Endothelial cell of umbilical vein (primary cell): ENCODE data around the gene CYP46A1. TPM values are rescaled to one million over a fixed set of nuclear protein-coding genes. Genes with fewer than 3 reads are reported as not detected.

Source experiments
- BruUV-seq: library from RNA; stranded (reverse); fragments of 400-500 nt; replicated peaks from 2 replicates; lab custom pipeline; 2021; lab: Mats Ljungman, UMichigan
- CTCF ChIA-PET: fragments of 300-600, 350-600 bp; sonication (Branson Sonifier 250); formaldehyde crosslinking; loops from one replicate; lab custom pipeline; 2021; ENCODE audit warnings: antibody characterized with exemption, inconsistent platforms; lab: Charles Lee
- POLR2A ChIA-PET: fragments of 300-600, 350-600 bp; sonication (Branson Sonifier 250); formaldehyde crosslinking; loops from one replicate; lab custom pipeline; 2021; ENCODE audit warnings: antibody characterized with exemption, inconsistent platforms; lab: Charles Lee
- DNase-seq: peaks from one replicate; pipeline ENCODE4 v3.0.0-alpha.2; 2011; ENCODE audit warnings: low read depth, low spot score
- FAIRE-seq: peaks from 2 replicates; lab custom pipeline; 2011; peaks lifted over from hg19 to GRCh38; lab: Jason Lieb, UNC
- H2AFZ ChIP-seq: 2 replicates; pipeline ENCODE4 v1.6.0; 2012; ENCODE audit warnings: low read depth, low read length, control low read depth, inconsistent platforms
- H3K27ac ChIP-seq: 2 replicates; pipeline ENCODE4 v1.5.1; 2011; ENCODE audit warnings: low read depth, mild to moderate bottlenecking, control low read depth, low read length, moderate library complexity; ENCODE audit not compliant: insufficient read depth
- H3K27me3 ChIP-seq, 2 experiments: 2 replicates each; pipeline versions ENCODE4 v1.6.0 to v1.6.1; 2011; ENCODE audit warnings: low read length in 2 of 2, mixed read lengths in 1 of 2; ENCODE audit not compliant: control insufficient read depth in 2 of 2, insufficient read depth in 2 of 2
- H3K36me3 ChIP-seq, 2 experiments: 2 replicates in 1 of 2; 3 replicates in 1 of 2; pipeline ENCODE4 v1.5.1; 2011; ENCODE audit warnings: low read length in 2 of 2, mild to moderate bottlenecking in 1 of 2, moderate library complexity in 1 of 2; ENCODE audit not compliant: control insufficient read depth in 2 of 2, insufficient read depth in 2 of 2; ENCODE audit errors: extremely low read depth in 1 of 2
- H3K4me1 ChIP-seq: 3 replicates; pipeline ENCODE4 v1.5.1; 2011; ENCODE audit warnings: mild to moderate bottlenecking, low read length; ENCODE audit not compliant: control insufficient read depth, insufficient read depth; ENCODE audit errors: extremely low read depth
- H3K4me2 ChIP-seq: 2 replicates; pipeline ENCODE4 v1.6.1; 2011; ENCODE audit warnings: low read length, control low read depth, mixed read lengths; ENCODE audit not compliant: insufficient read depth
- H3K4me3 ChIP-seq, 3 experiments: fragments of 200-600 bp in 1 of 3; sonication (generic), shearing (Covaris generic) in 1 of 3; replicated peaks in 1 of 3; 2 replicates each; pipeline ENCODE4 v1.5.1; 2011 to 2016; ENCODE audit warnings: control low read depth in 3 of 3, low read length in 3 of 3, mild to moderate bottlenecking in 2 of 3, inconsistent platforms in 1 of 3, low read depth in 1 of 3, moderate library complexity in 1 of 3; ENCODE audit not compliant: insufficient read depth in 1 of 3
- H3K79me2 ChIP-seq: 2 replicates; pipeline ENCODE4 v1.6.0; 2012; ENCODE audit warnings: low read length, inconsistent platforms; ENCODE audit not compliant: control insufficient read depth, insufficient read depth
- H3K9ac ChIP-seq: replicated peaks from 2 replicates; pipeline ENCODE3; 2011; ENCODE audit warnings: low read length, control low read depth; ENCODE audit not compliant: insufficient read depth; ENCODE audit errors: extremely low read depth
- H3K9me1 ChIP-seq: replicated peaks from 3 replicates; pipeline ENCODE4 v1.6.0; 2011; ENCODE audit warnings: mild to moderate bottlenecking, low read length; ENCODE audit not compliant: control insufficient read depth, insufficient read depth; ENCODE audit errors: extremely low read depth
- H3K9me3 ChIP-seq: replicated peaks from 2 replicates; pipeline ENCODE4 v1.5.1; 2012; ENCODE audit warnings: low read length, inconsistent platforms; ENCODE audit not compliant: control insufficient read depth, insufficient read depth
- H4K20me1 ChIP-seq: replicated peaks from 2 replicates; pipeline ENCODE3; 2011; ENCODE audit warnings: mild to moderate bottlenecking, low read length; ENCODE audit not compliant: control insufficient read depth, insufficient read depth; ENCODE audit errors: extremely low read depth
- EZH2 ChIP-seq: IDR thresholded peaks from 2 replicates; pipeline ENCODE4 v1.6.1; 2012; ENCODE audit warnings: borderline replicate concordance, low read depth, mild to moderate bottlenecking, moderate library complexity, low read length, inconsistent platforms; ENCODE audit not compliant: severe bottlenecking
- FOS ChIP-seq: IDR thresholded peaks from 2 replicates; pipeline ENCODE4 v1.6.1; 2011; ENCODE audit warnings: mild to moderate bottlenecking, low read length, moderate library complexity, borderline replicate concordance; ENCODE audit not compliant: insufficient read depth
- GATA2 ChIP-seq: IDR thresholded peaks from 2 replicates; pipeline ENCODE4 v1.7.0; 2011; ENCODE audit warnings: low read depth, mild to moderate bottlenecking, moderate library complexity, mixed read lengths, low read length; ENCODE audit not compliant: insufficient read length, insufficient read depth
- JUN ChIP-seq: IDR thresholded peaks from 2 replicates; pipeline ENCODE4 v1.6.1; 2011; ENCODE audit warnings: borderline replicate concordance, low read depth; ENCODE audit not compliant: insufficient read length, insufficient read depth
- MYC ChIP-seq: IDR thresholded peaks from one replicate; pipeline ENCODE4 v1.6.1; 2011; ENCODE audit warnings: mild to moderate bottlenecking, low read depth, low read length
- POLR2A ChIP-seq: IDR thresholded peaks from 2 replicates; pipeline ENCODE4 v1.6.1; 2012; ENCODE audit warnings: low read depth, mild to moderate bottlenecking, control low read depth, low read length
- POLR2AphosphoS5 ChIP-seq: IDR thresholded peaks from 2 replicates; pipeline ENCODE4 v1.6.1; 2012; ENCODE audit warnings: low read depth, mild to moderate bottlenecking, control low read depth, low read length, moderate library complexity; ENCODE audit not compliant: insufficient read depth
- dilution Hi-C: fragments of 300-500 bp; cut with MboI; formaldehyde crosslinking; loops from one replicate; pipeline ENCODE4 v1.15.0; 2019; ENCODE audit warnings: low sequenced_read_pairs; ENCODE audit not compliant: extremely low pct_ligation_motif_present
- intact Hi-C: fragments of 100-400 bp; cut with micrococcal nuclease; formaldehyde crosslinking; loops from one replicate; pipeline ENCODE4 v1.10.0; 2022
- polyA plus RNA-seq, 4 experiments: library from polyadenylated mRNA; depleted of rRNA in 3 of 4; stranded (reverse) in 3 of 4; unstranded in 1 of 4; fragments of >200 nt; gene quantifications; 2 replicates each; pipeline versions ENCODE4 v1.2.1 to v1.2.3, GENCODE V29; 2011 to 2012; ENCODE audit warnings: missing spikeins in 1 of 4
- total RNA-seq: library from RNA; stranded (reverse); gene quantifications from 2 replicates; pipeline ENCODE4 v1.2.3, GENCODE V29; 2021
- TF ChIP-seq, protein P1 (sequence below): IDR thresholded peaks from 2 replicates; pipeline ENCODE4 v1.6.1; 2011; ENCODE audit not compliant: insufficient read depth, insufficient read length
- TF ChIP-seq, protein P2 (sequence below), 2 donors: IDR thresholded peaks; 1 replicate in 1 of 2; 2 replicates in 1 of 2; pipeline ENCODE4 v1.5.1; 2011; ENCODE audit warnings: low read length in 2 of 2, mild to moderate bottlenecking in 2 of 2, moderate library complexity in 2 of 2, control low read depth in 1 of 2, inconsistent platforms in 1 of 2, low read depth in 1 of 2; ENCODE audit not compliant: insufficient read depth in 1 of 2; ENCODE audit errors: extremely low read depth in 1 of 2

Gene CYP46A1
- total and polyA plus RNA-seq, 2 donors (not counting 3 experiments of a cell fraction or from before 2014, with no cell fraction given), result 0.03 to 0.24 TPM

DNA sequence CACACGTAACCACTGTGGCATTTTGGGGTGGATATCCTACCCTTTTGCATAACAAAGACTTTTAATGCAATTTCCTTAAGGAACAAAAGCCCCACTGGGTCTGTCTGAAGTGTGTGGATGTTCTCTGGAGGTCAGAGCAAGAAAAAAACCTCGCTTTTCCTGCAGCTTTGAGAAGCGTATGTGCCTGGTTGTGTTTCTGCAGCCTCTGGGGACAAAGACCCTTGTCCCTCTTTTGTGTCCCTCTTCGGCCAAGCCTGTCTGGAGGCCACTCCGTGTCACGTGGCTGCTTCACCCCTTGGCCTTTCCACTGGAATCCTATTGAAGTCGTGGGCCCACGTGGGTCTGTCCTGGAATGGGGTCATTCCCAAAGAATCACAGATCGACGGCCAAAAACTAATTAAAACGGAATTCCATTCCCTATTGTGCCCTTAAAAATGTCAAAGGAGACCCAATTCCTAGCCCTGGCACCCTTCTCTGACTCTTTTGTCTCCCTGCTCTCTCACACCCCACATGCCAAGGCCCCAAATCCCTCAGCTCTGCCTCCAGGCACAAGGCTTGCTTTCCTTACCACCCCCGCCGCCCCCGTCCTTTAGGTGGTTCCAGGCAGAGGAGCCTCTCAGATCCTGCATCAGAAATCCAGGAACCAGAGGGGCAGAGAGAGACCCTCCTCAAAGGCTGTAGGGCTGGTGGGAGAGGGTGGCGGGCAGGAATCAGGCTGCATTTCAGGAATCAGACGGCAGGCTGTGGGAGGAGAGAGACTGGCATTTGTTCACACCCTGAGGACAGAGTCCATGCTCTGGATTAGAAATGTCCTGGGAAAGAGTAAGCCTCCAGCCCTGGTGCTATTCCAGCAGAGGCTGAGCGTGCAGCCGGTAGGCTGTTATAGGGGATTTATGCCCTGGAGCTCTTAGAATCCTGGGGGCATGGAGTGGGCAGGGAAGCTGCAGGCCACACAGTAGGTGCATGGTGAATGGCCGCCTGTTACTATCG is 12.6 kb upstream of the CYP46A1 start:
- H3K4me3 ChIP-seq, result no peak overlapping the region
- no peaks in the 10 kb centered on the region for H3K4me1 ChIP-seq
- no peaks in the 10 kb centered on the region for H3K9me3 ChIP-seq
- FAIRE-seq (no peak), DNase-seq (no peak)
- no peaks in the 10 kb centered on the region for H3K79me2 ChIP-seq
- peaks cover 10 to 15% of the 10 kb centered on the region in 2 experiments for H3K27me3 ChIP-seq
- H3K27ac ChIP-seq, result no peak overlapping the region
- no peaks in the 10 kb centered on the region for H3K36me3 ChIP-seq
- intact Hi-C loops (no loop called here), dilution Hi-C loops (no loop called here)
- CTCF ChIA-PET, result interaction anchor here (0.9 kb wide), 1 partner anchor 241 kb away, joined by 3 read pairs; no protein-coding TSS in a partner anchor
- H3K9ac ChIP-seq, result no peak overlapping the region
- no peak overlapping the region for H2AFZ ChIP-seq
- H3K9me1 ChIP-seq, result no peaks in the 10 kb centered on the region
- no peaks in the 10 kb centered on the region for H4K20me1 ChIP-seq
- POLR2A ChIA-PET, result no interaction called here
- no TSS peak for BruUV-seq
- no peak for TF ChIP-seq FOS
- no peak for TF ChIP-seq GATA2
- TF ChIP-seq MYC, result no peak
- TF ChIP-seq POLR2AphosphoS5, result no peak
- TF ChIP-seq, protein P1, sequence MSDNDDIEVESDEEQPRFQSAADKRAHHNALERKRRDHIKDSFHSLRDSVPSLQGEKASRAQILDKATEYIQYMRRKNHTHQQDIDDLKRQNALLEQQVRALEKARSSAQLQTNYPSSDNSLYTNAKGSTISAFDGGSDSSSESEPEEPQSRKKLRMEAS, result no peak
- TF ChIP-seq, protein P2, sequence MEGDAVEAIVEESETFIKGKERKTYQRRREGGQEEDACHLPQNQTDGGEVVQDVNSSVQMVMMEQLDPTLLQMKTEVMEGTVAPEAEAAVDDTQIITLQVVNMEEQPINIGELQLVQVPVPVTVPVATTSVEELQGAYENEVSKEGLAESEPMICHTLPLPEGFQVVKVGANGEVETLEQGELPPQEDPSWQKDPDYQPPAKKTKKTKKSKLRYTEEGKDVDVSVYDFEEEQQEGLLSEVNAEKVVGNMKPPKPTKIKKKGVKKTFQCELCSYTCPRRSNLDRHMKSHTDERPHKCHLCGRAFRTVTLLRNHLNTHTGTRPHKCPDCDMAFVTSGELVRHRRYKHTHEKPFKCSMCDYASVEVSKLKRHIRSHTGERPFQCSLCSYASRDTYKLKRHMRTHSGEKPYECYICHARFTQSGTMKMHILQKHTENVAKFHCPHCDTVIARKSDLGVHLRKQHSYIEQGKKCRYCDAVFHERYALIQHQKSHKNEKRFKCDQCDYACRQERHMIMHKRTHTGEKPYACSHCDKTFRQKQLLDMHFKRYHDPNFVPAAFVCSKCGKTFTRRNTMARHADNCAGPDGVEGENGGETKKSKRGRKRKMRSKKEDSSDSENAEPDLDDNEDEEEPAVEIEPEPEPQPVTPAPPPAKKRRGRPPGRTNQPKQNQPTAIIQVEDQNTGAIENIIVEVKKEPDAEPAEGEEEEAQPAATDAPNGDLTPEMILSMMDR (IDR thresholded peaks at IDR 0.05; ENCODE audit: extremely low read depth in 1 of 2, insufficient read depth in 1 of 2, low read depth in 1 of 2, low read length in 2 of 2), result no peak
- no peak for TF ChIP-seq EZH2
- no peak for TF ChIP-seq POLR2A
- TF ChIP-seq JUN, result no peak
- no peak overlapping the region for H3K4me2 ChIP-seq
